Osteoblast (primary cell): ENCODE data around the gene CCDC30. TPM values are rescaled to one million over a fixed set of nuclear protein-coding genes. Genes with fewer than 3 reads are reported as not detected.

ENCODE experiments used
- DNase-seq: peaks from one replicate; pipeline ENCODE4 v3.0.0; 2011; ENCODE audit warnings: low spot score, mixed read lengths; ENCODE audit not compliant: insufficient read length; ENCODE audit errors: missing footprints
- H2AFZ ChIP-seq: 2 replicates; pipeline ENCODE4 v1.6.0; 2011; ENCODE audit warnings: mild to moderate bottlenecking, low read length
- H3K27ac ChIP-seq: 2 replicates; pipeline ENCODE4 v1.5.1; 2011; ENCODE audit warnings: mild to moderate bottlenecking, low read depth, low read length, moderate library complexity
- H3K27me3 ChIP-seq: 2 replicates; pipeline ENCODE4 v1.6.0; 2012; ENCODE audit warnings: mild to moderate bottlenecking, control low read depth, inconsistent platforms, low read length, moderate library complexity; ENCODE audit not compliant: insufficient read depth
- H3K36me3 ChIP-seq: 2 replicates; pipeline ENCODE4 v1.5.1; 2011; ENCODE audit warnings: mild to moderate bottlenecking, low read length, control low read depth, moderate library complexity; ENCODE audit not compliant: insufficient read depth
- H3K4me1 ChIP-seq: 2 replicates; pipeline ENCODE4 v1.5.1; 2011; ENCODE audit warnings: mild to moderate bottlenecking, low read length, control low read depth, moderate library complexity; ENCODE audit not compliant: insufficient read depth
- H3K4me2 ChIP-seq: 2 replicates; pipeline ENCODE4 v1.6.0; 2011; ENCODE audit warnings: mild to moderate bottlenecking, low read length; ENCODE audit not compliant: insufficient read depth
- H3K4me3 ChIP-seq: fragments of 200-600 bp; sonication (generic); 3 replicates; pipeline ENCODE4 v1.5.1; 2012; ENCODE audit warnings: mild to moderate bottlenecking, low read length, inconsistent platforms; ENCODE audit not compliant: insufficient read depth
- H3K79me2 ChIP-seq: 2 replicates; pipeline ENCODE4 v1.6.0; 2012; ENCODE audit warnings: mild to moderate bottlenecking, low read length, control low read depth, inconsistent platforms; ENCODE audit not compliant: insufficient read depth
- H3K9me3 ChIP-seq: 2 replicates; pipeline ENCODE4 v1.5.1; 2011; ENCODE audit warnings: low read depth, low read length, control low read depth
- H4K20me1 ChIP-seq: 2 replicates; pipeline ENCODE4 v1.6.0; 2012; ENCODE audit warnings: mild to moderate bottlenecking, low read length, control low read depth; ENCODE audit not compliant: insufficient read depth
- total RNA-seq: library from RNA; depleted of rRNA; stranded (reverse); fragments of >200 nt; gene quantifications from 2 replicates; pipeline ENCODE4 v1.2.3, GENCODE V29; 2012
- TF ChIP-seq, protein P1 (sequence below): IDR thresholded peaks from 2 replicates; pipeline ENCODE4 v1.5.1; 2011; ENCODE audit warnings: mild to moderate bottlenecking, low read depth, low read length, moderate library complexity; ENCODE audit errors: extremely low read depth

Gene CCDC30
- total RNA-seq, 1 donor = 4.0 TPM

DNA sequence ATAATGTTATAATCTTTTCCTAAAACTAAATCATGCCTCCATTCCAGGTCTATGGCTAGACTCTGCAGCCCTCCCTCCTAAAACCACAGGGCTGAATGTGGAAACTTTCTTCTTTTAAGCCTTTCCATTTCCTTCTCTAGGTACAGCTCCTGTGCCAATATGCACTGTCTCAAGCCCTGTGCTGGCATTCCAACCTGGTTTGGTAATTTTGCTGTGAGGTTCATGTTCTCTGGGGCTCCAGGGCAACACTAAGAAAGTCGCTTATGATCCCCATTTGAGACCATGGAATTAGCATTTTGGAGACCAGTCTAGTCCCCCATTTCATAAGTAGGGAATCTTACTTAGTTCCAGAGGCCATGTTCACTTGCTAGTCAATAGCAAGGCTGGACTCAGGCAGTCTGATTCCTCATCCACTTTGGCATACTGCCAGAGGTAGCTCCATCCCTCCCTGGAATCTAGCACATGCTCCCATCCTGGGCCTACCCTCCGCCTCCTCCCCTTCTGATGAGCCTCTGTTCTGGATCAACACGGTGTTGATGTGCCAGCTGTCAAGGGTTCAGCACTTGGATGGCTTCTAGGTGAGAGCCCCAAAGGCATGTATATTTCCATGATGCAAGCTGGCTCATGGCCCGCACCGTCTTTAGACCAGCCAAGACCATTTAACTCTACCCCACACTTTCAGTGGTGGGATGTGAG, 43.8 kb upstream of the CCDC30 start:
- Histone ChIP-seq H3K4me1 (peaks cover 14% of the 10 kb centered on the region), H3K36me3 (no peaks in the 10 kb centered on the region), H3K4me3 (no peak overlapping the region), H3K9me3 (no peaks in the 10 kb centered on the region), H3K4me2 (no peak overlapping the region), H2AFZ (no peak overlapping the region), H3K27me3 (peaks cover 36% of the 10 kb centered on the region), H3K27ac (no peak overlapping the region), H4K20me1 (no peaks in the 10 kb centered on the region), H3K79me2 (no peaks in the 10 kb centered on the region)
- DNase-seq = peak; percentile 74
- TF ChIP-seq, protein P1, sequence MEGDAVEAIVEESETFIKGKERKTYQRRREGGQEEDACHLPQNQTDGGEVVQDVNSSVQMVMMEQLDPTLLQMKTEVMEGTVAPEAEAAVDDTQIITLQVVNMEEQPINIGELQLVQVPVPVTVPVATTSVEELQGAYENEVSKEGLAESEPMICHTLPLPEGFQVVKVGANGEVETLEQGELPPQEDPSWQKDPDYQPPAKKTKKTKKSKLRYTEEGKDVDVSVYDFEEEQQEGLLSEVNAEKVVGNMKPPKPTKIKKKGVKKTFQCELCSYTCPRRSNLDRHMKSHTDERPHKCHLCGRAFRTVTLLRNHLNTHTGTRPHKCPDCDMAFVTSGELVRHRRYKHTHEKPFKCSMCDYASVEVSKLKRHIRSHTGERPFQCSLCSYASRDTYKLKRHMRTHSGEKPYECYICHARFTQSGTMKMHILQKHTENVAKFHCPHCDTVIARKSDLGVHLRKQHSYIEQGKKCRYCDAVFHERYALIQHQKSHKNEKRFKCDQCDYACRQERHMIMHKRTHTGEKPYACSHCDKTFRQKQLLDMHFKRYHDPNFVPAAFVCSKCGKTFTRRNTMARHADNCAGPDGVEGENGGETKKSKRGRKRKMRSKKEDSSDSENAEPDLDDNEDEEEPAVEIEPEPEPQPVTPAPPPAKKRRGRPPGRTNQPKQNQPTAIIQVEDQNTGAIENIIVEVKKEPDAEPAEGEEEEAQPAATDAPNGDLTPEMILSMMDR = no peak

DNA sequence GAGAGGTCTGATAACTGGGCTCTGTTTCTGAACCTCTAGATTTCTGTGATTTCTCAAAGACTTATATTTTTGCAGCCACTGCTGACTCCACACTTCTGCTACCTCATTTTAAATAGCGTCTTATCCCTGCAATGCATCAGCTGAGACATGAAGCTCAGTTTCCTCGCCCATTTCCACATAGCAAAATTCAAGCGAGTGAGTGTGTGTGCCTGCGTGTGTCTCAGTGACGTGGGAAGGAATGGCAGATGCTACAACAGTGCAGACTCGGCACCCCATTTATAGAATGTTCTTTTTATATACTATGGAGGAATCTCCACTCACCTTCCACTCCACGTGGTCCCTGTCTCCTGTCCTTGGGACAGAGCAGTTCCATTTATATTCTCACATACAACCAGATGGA, 43.0 kb upstream of the CCDC30 start:
- Histone ChIP-seq H3K36me3 (no peaks in the 10 kb centered on the region), H4K20me1 (no peaks in the 10 kb centered on the region), H3K4me2 (no peak overlapping the region), H3K4me1 (peaks cover 14% of the 10 kb centered on the region), H3K27ac (no peak overlapping the region), H3K79me2 (no peaks in the 10 kb centered on the region), H3K27me3 (peaks cover 28% of the 10 kb centered on the region), H2AFZ (no peak overlapping the region), H3K4me3 (no peak overlapping the region), H3K9me3 (no peaks in the 10 kb centered on the region)
- no peak for DNase-seq
- TF ChIP-seq, protein P1 = no peak

DNA sequence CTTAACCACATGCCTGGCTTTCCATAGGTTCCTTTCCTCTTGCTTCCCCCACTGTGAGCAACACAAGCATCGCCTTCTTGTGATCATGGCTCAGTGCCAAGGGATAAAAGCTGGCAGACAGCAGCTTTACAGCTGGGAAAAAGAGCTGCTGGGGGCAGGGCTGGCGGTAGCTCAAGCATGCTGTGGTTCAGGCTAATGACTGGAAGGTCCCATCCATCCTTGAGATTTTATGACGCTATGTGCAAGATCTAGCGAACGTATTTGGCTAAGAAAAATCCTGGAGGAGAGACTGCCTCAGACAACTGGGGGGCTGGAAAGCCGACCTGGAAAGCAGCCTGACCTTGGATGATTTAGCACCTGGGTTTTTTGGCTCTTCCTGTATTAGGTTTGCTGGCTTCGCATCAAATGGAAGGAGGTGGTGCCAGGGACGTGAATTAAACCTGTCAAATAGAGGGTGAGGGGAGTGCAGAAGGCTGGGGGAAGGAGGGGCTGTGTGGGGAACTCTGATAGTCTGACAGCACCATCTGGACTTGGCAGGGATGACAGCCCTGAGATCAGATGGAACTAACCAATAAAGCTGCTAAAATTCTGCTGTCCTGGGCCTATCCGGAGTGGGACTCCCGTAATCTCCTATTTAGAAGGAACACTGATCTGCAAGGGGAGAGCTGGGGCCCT, 42.0 kb upstream of the CCDC30 start:
- Histone ChIP-seq H4K20me1 (no peaks in the 10 kb centered on the region), H3K79me2 (no peaks in the 10 kb centered on the region), H3K9me3 (no peaks in the 10 kb centered on the region), H2AFZ (no peak overlapping the region), H3K36me3 (no peaks in the 10 kb centered on the region), H3K27ac (no peak overlapping the region), H3K4me3 (no peak overlapping the region), H3K4me2 (peak overlapping the region; percentile 21), H3K27me3 (peaks cover 21% of the 10 kb centered on the region), H3K4me1 (peaks cover 14% of the 10 kb centered on the region)
- peak; percentile 66 for DNase-seq
- TF ChIP-seq, protein P1 = no peak

DNA sequence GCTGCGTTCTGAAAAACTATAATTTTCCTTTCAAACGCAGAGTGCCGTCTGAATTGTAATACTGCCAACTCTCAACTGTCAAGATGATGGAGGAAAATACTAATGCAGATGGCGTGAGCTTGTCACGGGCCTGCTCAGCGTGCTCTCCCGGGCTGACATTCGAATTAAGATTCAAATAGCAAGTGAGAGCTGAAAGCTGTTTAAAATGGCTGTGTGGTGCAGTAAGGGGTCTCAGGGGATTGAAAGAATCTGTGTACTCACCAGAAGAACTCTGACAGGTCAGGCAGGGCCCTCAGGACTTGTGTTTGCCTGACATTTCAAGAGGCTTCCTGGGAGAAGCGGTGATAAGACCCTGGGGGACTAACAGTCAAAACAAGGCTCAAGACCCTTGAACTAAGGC, 40.3 kb upstream of the CCDC30 start:
- Histone ChIP-seq H3K4me1 (peaks cover 14% of the 10 kb centered on the region), H3K36me3 (no peaks in the 10 kb centered on the region), H3K4me3 (no peak overlapping the region), H3K79me2 (no peaks in the 10 kb centered on the region), H2AFZ (no peak overlapping the region), H3K9me3 (no peaks in the 10 kb centered on the region), H3K27ac (no peak overlapping the region), H3K27me3 (peaks cover 18% of the 10 kb centered on the region), H4K20me1 (no peaks in the 10 kb centered on the region), H3K4me2 (no peak overlapping the region)
- DNase-seq = no peak
- TF ChIP-seq, protein P1 = no peak
